PC-9 (cell line): ENCODE results near the gene CERCAM. TPM values are rescaled to one million over a fixed set of nuclear protein-coding genes. Genes with fewer than 3 reads are reported as not detected.
A peak's percentile ranks its signal among the peaks of the same experiment; 100 is the strongest.

ENCODE experiments used
- BruUV-seq: library from RNA; stranded (reverse); fragments of 400-500 nt; replicated peaks from 2 replicates; lab custom pipeline; 2021; lab: Mats Ljungman, UMichigan
- CTCF ChIA-PET: fragments of 300-600 bp; sonication (Branson Sonifier 250); formaldehyde crosslinking; loops from one replicate; lab custom pipeline; 2022; ENCODE audit warnings: antibody characterized with exemption; lab: Charles Lee
- POLR2A ChIA-PET: fragments of 300-600 bp; sonication (Branson Sonifier 250); formaldehyde crosslinking; loops from one replicate; lab custom pipeline; 2022; ENCODE audit warnings: antibody characterized with exemption; ENCODE audit not compliant: unreplicated experiment; lab: Charles Lee
- DNase-seq, 2 experiments: peaks; one replicate each; pipeline versions ENCODE4 v3.0.0 to v3.0.0-alpha.2; 2015 to 2022; ENCODE audit warnings: mixed read lengths in 1 of 2
- H2AFZ ChIP-seq: fragments of 200-600 bp; sonication (generic); 2 replicates; pipeline ENCODE4 v1.8.1; 2017; ENCODE audit warnings: antibody characterized with exemption
- H3F3A ChIP-seq: fragments of 200-600 bp; sonication (generic); 2 replicates; pipeline ENCODE4 v1.8.1; 2017; ENCODE audit warnings: antibody characterized with exemption, mild to moderate bottlenecking, low read depth; ENCODE audit not compliant: insufficient read depth
- H3K27ac ChIP-seq: fragments of 200-600 bp; sonication (generic); 2 replicates; pipeline ENCODE4 v1.6.1; 2016; ENCODE audit warnings: mixed run types
- H3K27me3 ChIP-seq: fragments of 200-600 bp; sonication (generic); 2 replicates; pipeline ENCODE4 v1.6.1; 2016; ENCODE audit warnings: low read depth, mixed run types; ENCODE audit not compliant: insufficient read depth
- H3K36me3 ChIP-seq: fragments of 200-600 bp; sonication (generic); 2 replicates; pipeline ENCODE4 v1.6.1; 2016; ENCODE audit warnings: low read depth, mixed run types
- H3K4me1 ChIP-seq: fragments of 200-600 bp; sonication (generic); replicated peaks from 2 replicates; pipeline ENCODE4 v1.6.1; 2016; ENCODE audit warnings: mixed run types; ENCODE audit not compliant: insufficient read depth
- H3K4me2 ChIP-seq: fragments of 200-600 bp; sonication (generic); 2 replicates; pipeline ENCODE4 v1.6.1; 2017; ENCODE audit warnings: mixed run types
- H3K4me3 ChIP-seq: fragments of 200-600 bp; sonication (generic); 2 replicates; pipeline ENCODE4 v1.6.1; 2016; ENCODE audit warnings: mixed run types
- H3K79me2 ChIP-seq: fragments of 200-600 bp; sonication (generic); 2 replicates; pipeline ENCODE4 v1.6.1; 2017; ENCODE audit warnings: low read depth, mixed run types
- H3K9me2 ChIP-seq: fragments of 200-600 bp; sonication (generic); 2 replicates; pipeline ENCODE4 v1.8.1; 2017; ENCODE audit warnings: mild to moderate bottlenecking; ENCODE audit not compliant: insufficient read depth
- H3K9me3 ChIP-seq: fragments of 200-600 bp; sonication (generic); 2 replicates; pipeline ENCODE4 v1.8.1; 2016; ENCODE audit warnings: low read depth; ENCODE audit not compliant: insufficient read depth
- H4K20me1 ChIP-seq: fragments of 200-600 bp; sonication (generic); 2 replicates; pipeline ENCODE4 v1.8.1; 2017; ENCODE audit not compliant: insufficient read depth
- CTCF ChIP-seq: fragments of 200-600 bp; sonication (generic); conservative IDR thresholded peaks from 2 replicates; pipeline ENCODE4 v1.6.1; 2017; ENCODE audit warnings: mixed run types, antibody characterized with exemption, mild to moderate bottlenecking, moderate library complexity
- EZH2 ChIP-seq: fragments of 200-600 bp; sonication (generic); IDR thresholded peaks from 2 replicates; pipeline ENCODE4 v1.8.0; 2017; ENCODE audit warnings: antibody characterized with exemption, low read depth
- intact Hi-C: fragments of 100-400 bp; cut with micrococcal nuclease; formaldehyde crosslinking; loops from one replicate; pipeline ENCODE4 v1.10.0; 2022; ENCODE audit not compliant: unreplicated experiment
- total RNA-seq: library from RNA; stranded (reverse); gene quantifications from 2 replicates; pipeline ENCODE4 v1.2.3, GENCODE V29; 2021

The CERCAM gene
- total RNA-seq, 1 experiment from 2014 or later, result 87.2 TPM

GRCh38 chr9:128419061-128419925, 1.4 kb upstream of the CERCAM start:
- no peaks in the 10 kb centered on the region for H3K36me3 ChIP-seq
- no peaks in the 10 kb centered on the region for H3K9me2 ChIP-seq
- DNase-seq, result peak in 1 of 2 experiments; percentile 41
- H3K4me2 ChIP-seq, result peak overlapping the region; percentile 94; the same call in 1 of the 2 replicates
- H3K4me1 ChIP-seq, result peaks cover 27% of the 10 kb centered on the region
- BruUV-seq, result TSS peak; percentile 37
- H3K27me3 ChIP-seq, result no peaks in the 10 kb centered on the region
- CTCF ChIA-PET, result interaction anchor here (0.6 to 2.2 kb wide), 7 partner anchors 19 to 169 kb away, joined by 3 to 12 read pairs (median 4); no protein-coding TSS in a partner anchor
- H3K9me3 ChIP-seq, result no peaks in the 10 kb centered on the region
- peak overlapping the region; percentile 95; the same call in 1 of the 2 replicates for H3K4me3 ChIP-seq
- no peak overlapping the region for H2AFZ ChIP-seq
- TF ChIP-seq CTCF, result no peak
- no peak overlapping the region for H3K27ac ChIP-seq
- peaks cover 14% of the 10 kb centered on the region for H3F3A ChIP-seq
- H3K79me2 ChIP-seq, result no peaks in the 10 kb centered on the region
- POLR2A ChIA-PET, result interaction anchor here (0.7 kb wide), 1 partner anchor 102 kb away, joined by 3 read pairs; no protein-coding TSS in a partner anchor
- intact Hi-C loops, result no loop called here
- no peaks in the 10 kb centered on the region for H4K20me1 ChIP-seq

- intact Hi-C loops, result loop anchor here (2.0 kb wide), 3 partner anchors 37 to 57 kb away; partner anchors contain the start of genes ODF2 and URM1
These were observed 502 bp upstream of the CERCAM start for GRCh38 chr9:128420060-128420650.

More at GRCh38 chr9:128420060-128420650, 502 bp upstream of the CERCAM start:
- Histone ChIP-seq H3K36me3 (no peaks in the 10 kb centered on the region), H3K4me2 (peak overlapping the region; percentile 94), H3K4me3 (peak overlapping the region; percentile 95), H4K20me1 (no peaks in the 10 kb centered on the region), H3F3A (peaks cover 14% of the 10 kb centered on the region), H3K27ac (no peak overlapping the region), H3K9me3 (no peaks in the 10 kb centered on the region), H3K9me2 (no peaks in the 10 kb centered on the region), H3K79me2 (no peaks in the 10 kb centered on the region), H3K27me3 (no peaks in the 10 kb centered on the region), H2AFZ (peak overlapping the region; percentile 100), H3K4me1 (peaks cover 26% of the 10 kb centered on the region)
- TF ChIP-seq CTCF (peak; percentile 85), EZH2 (no peak)
- no TSS peak for BruUV-seq
- CTCF ChIA-PET, result interaction anchor here (0.6 to 2.2 kb wide), 8 partner anchors 18 to 1282 kb away, joined by 3 to 12 read pairs (median 4); no protein-coding TSS in a partner anchor
- peak; percentile 47 to 82 for DNase-seq
- POLR2A ChIA-PET, result interaction anchor here (0.6 to 1.2 kb wide), 6 partner anchors 49 to 1347 kb away, joined by 3 to 7 read pairs (median 3); partner anchors contain the start of genes GOLGA2, SWI5 and URM1
